NCI-H1105 (cell line): ENCODE measurements around the gene TALDO1.

Experiments
- DNase-seq: peaks from one replicate; lab custom pipeline; 2025; lab: John Stamatoyannopoulos, UW

TALDO1 gene

GRCh38 chr11:787084-787675 lies 39.9 kb downstream of the TALDO1 start:
- no peak for DNase-seq

GRCh38 chr11:788009-788640 lies 40.9 kb downstream of the TALDO1 start:
- DNase-seq = no peak

GRCh38 chr11:788953-789940 lies 42.0 kb downstream of the TALDO1 start:
- no peak for DNase-seq

- peak; percentile 70 for DNase-seq
Measured at GRCh38 chr11:789943-790342, 42.7 kb downstream of the TALDO1 start, which contains the start of gene CEND1. Gene CEND1, minus strand, starts transcription at chr11:790090. Its CDS starts 1,514 bp downstream, at chr11:788576.

- no peak for DNase-seq
Measured at GRCh38 chr11:790721-791564, 43.7 kb downstream of the TALDO1 start.

GRCh38 chr11:791658-792534 lies 44.6 kb downstream of the TALDO1 start:
- DNase-seq = no peak

GRCh38 chr11:792535-792821 lies 45.2 kb downstream of the TALDO1 start:
- DNase-seq = no peak

- DNase-seq = peak; percentile 4
Measured at GRCh38 chr11:792873-793272, 45.6 kb downstream of the TALDO1 start.

- DNase-seq = no peak
Measured at GRCh38 chr11:793556-793955, 46.3 kb downstream of the TALDO1 start.

- no peak for DNase-seq
Measured at GRCh38 chr11:794013-794765, 46.9 kb downstream of the TALDO1 start.

GRCh38 chr11:794766-795633 lies 47.7 kb downstream of the TALDO1 start:
- peak; percentile 14 for DNase-seq

GRCh38 chr11:795634-796564 lies 48.6 kb downstream of the TALDO1 start:
- peak; percentile 43 for DNase-seq

GRCh38 chr11:796565-797295 lies 49.5 kb downstream of the TALDO1 start:
- DNase-seq = no peak

- DNase-seq = peak; percentile 90
Measured at GRCh38 chr11:797296-798092, 50.2 kb downstream of the TALDO1 start.

- DNase-seq = peak; percentile 75
Measured at GRCh38 chr11:798093-798713, 50.9 kb downstream of the TALDO1 start, which contains the start of gene SLC25A22. Gene SLC25A22, minus strand, starts transcription at chr11:798281. Its CDS starts 3,275 bp downstream, at chr11:795006.
